T47D (cell line): ENCODE data around the gene SLC25A21.

Experiments used
- DNase-seq, 2 experiments: peaks; one replicate each; pipeline versions ENCODE4 v3.0.0 to v3.0.0-alpha.2; 2011 to 2012; ENCODE audit warnings: low read depth in 1 of 2, low spot score in 1 of 2
- JUND ChIP-seq: IDR thresholded peaks from 2 replicates; pipeline ENCODE4 v1.6.1; 2012; ENCODE audit warnings: low read depth
- in situ Hi-C: cut with HindIII; loops from 2 replicates; pipeline ENCODE4 v1.10.0; 2016; ENCODE audit warnings: low sequenced_read_pairs, low pct_unique_long_range_greater_than_20kb

The SLC25A21 gene

GRCh38 chr14:36973806-36974442, 198.5 kb downstream of the SLC25A21 start:
- no peak for DNase-seq
- in situ Hi-C loops, result no loop called here
- TF ChIP-seq JUND, result no peak

- in situ Hi-C loops, result no loop called here
- DNase-seq, result no peak
- TF ChIP-seq JUND, result no peak
These were observed 201.0 kb downstream of the SLC25A21 start for GRCh38 chr14:36971263-36971855.

GRCh38 chr14:36967892-36968555, 204.4 kb downstream of the SLC25A21 start:
- DNase-seq, result no peak
- in situ Hi-C loops, result no loop called here
- no peak for TF ChIP-seq JUND

- DNase-seq, result no peak
- no peak for TF ChIP-seq JUND
- in situ Hi-C loops, result no loop called here
These were observed 216.4 kb downstream of the SLC25A21 start for GRCh38 chr14:36955967-36956366.

- in situ Hi-C loops, result no loop called here
- DNase-seq, result no peak
- no peak for TF ChIP-seq JUND
These were observed 217.0 kb downstream of the SLC25A21 start for GRCh38 chr14:36955376-36955775.

GRCh38 chr14:36952689-36953088, 219.7 kb downstream of the SLC25A21 start:
- no peak for DNase-seq
- TF ChIP-seq JUND, result no peak
- in situ Hi-C loops, result no loop called here

GRCh38 chr14:36951380-36951911, 221.0 kb downstream of the SLC25A21 start:
- no peak for TF ChIP-seq JUND
- DNase-seq, result no peak
- in situ Hi-C loops, result no loop called here

GRCh38 chr14:36950812-36951211, 221.6 kb downstream of the SLC25A21 start:
- in situ Hi-C loops, result no loop called here
- TF ChIP-seq JUND, result no peak
- DNase-seq, result no peak

- in situ Hi-C loops, result no loop called here
These were observed 223.0 kb downstream of the SLC25A21 start for GRCh38 chr14:36949371-36949770.

GRCh38 chr14:36948157-36948859, 224.1 kb downstream of the SLC25A21 start:
- no peak for DNase-seq
- no peak for TF ChIP-seq JUND
- in situ Hi-C loops, result no loop called here

More at GRCh38 chr14:36949371-36949770, 223.0 kb downstream of the SLC25A21 start:
- no peak for DNase-seq
- no peak for TF ChIP-seq JUND

- no peak for TF ChIP-seq JUND
- in situ Hi-C loops, result no loop called here
- no peak for DNase-seq
These were observed 225.0 kb downstream of the SLC25A21 start for GRCh38 chr14:36947362-36947761.

- DNase-seq, result no peak
- no peak for TF ChIP-seq JUND
- in situ Hi-C loops, result no loop called here
These were observed 225.5 kb downstream of the SLC25A21 start for GRCh38 chr14:36946872-36947271.
